OCI-LY1 (cell line): Measurements from ENCODE around the gene TTC33.

Source experiments
- H2AFZ ChIP-seq: fragments of 200-600 bp; sonication (generic), shearing (Covaris generic); 2 replicates; pipeline ENCODE4 v1.6.0; 2014; ENCODE audit warnings: antibody characterized with exemption, mild to moderate bottlenecking, low read length
- H3F3A ChIP-seq: fragments of 200-600 bp; sonication (generic), shearing (Covaris generic); 2 replicates; pipeline ENCODE4 v1.6.0; 2014; ENCODE audit warnings: mild to moderate bottlenecking, antibody characterized with exemption, low read length, moderate library complexity; ENCODE audit not compliant: insufficient read depth
- H3K27ac ChIP-seq: fragments of 200-600 bp; sonication (generic); 2 replicates; pipeline ENCODE4 v1.5.1; 2014; ENCODE audit warnings: low read length, mixed run types, mild to moderate bottlenecking, low read depth; ENCODE audit not compliant: poor library complexity, severe bottlenecking
- H3K27me3 ChIP-seq: fragments of 200-600 bp; sonication (generic); 2 replicates; pipeline ENCODE4 v1.6.0; 2014; ENCODE audit warnings: antibody characterized with exemption, mild to moderate bottlenecking, low read length, moderate library complexity; ENCODE audit not compliant: insufficient read depth
- H3K36me3 ChIP-seq: fragments of 200-600 bp; sonication (generic); 2 replicates; pipeline ENCODE4 v1.6.1; 2014; ENCODE audit warnings: mild to moderate bottlenecking, antibody characterized with exemption, low read length, moderate library complexity, mixed read lengths; ENCODE audit not compliant: insufficient read depth
- H3K4me1 ChIP-seq: fragments of 200-600 bp; sonication (generic); 2 replicates; pipeline ENCODE4 v1.5.1; 2014; ENCODE audit warnings: mild to moderate bottlenecking, low read length, moderate library complexity; ENCODE audit not compliant: insufficient read depth, severe bottlenecking
- H3K4me2 ChIP-seq: fragments of 200-600 bp; sonication (generic), shearing (Covaris generic); 2 replicates; pipeline ENCODE4 v1.6.1; 2014; ENCODE audit warnings: low read length
- H3K4me3 ChIP-seq: fragments of 200-600 bp; sonication (generic); 2 replicates; pipeline ENCODE4 v1.5.1; 2014; ENCODE audit warnings: low read length, low read depth, mild to moderate bottlenecking, mixed read lengths; ENCODE audit not compliant: poor library complexity, severe bottlenecking
- H3K79me2 ChIP-seq: fragments of 200-600 bp; shearing (Covaris generic); 2 replicates; pipeline ENCODE4 v1.6.1; 2016; ENCODE audit warnings: mixed run types, low read length, mixed read lengths; ENCODE audit not compliant: insufficient read depth
- H3K9ac ChIP-seq: fragments of 200-600 bp; sonication (generic), shearing (Covaris generic); 2 replicates; pipeline ENCODE4 v1.6.1; 2014; ENCODE audit warnings: mild to moderate bottlenecking, low read length, mixed read lengths
- H3K9me2 ChIP-seq: fragments of 200-600 bp; sonication (generic), shearing (Covaris generic); 2 replicates; pipeline ENCODE4 v1.6.1; 2014; ENCODE audit warnings: low read depth, mild to moderate bottlenecking, low read length, mixed read lengths
- H3K9me3 ChIP-seq: fragments of 200-600 bp; shearing (Covaris generic); 2 replicates; pipeline ENCODE4 v1.6.1; 2014; ENCODE audit warnings: low read length, mixed read lengths
- H4K20me1 ChIP-seq: fragments of 200-600 bp; sonication (generic), shearing (Covaris generic); 2 replicates; pipeline ENCODE4 v1.6.0; 2016; ENCODE audit warnings: mild to moderate bottlenecking, low read length; ENCODE audit not compliant: insufficient read depth
- EZH2 ChIP-seq: fragments of 200-600 bp; sonication (generic), shearing (Covaris generic); IDR thresholded peaks from 2 replicates; pipeline ENCODE4 v1.8.0; 2017; ENCODE audit warnings: borderline replicate concordance, mixed run types, mild to moderate bottlenecking, antibody characterized with exemption, low read length, moderate library complexity, mixed read lengths
- TF ChIP-seq, protein P1 (sequence below): fragments of 200-600 bp; sonication (generic), shearing (Covaris generic); IDR thresholded peaks from 2 replicates; pipeline ENCODE4 v1.5.1; 2017; ENCODE audit warnings: mild to moderate bottlenecking, antibody characterized with exemption, low read length, moderate library complexity, mixed read lengths

Gene TTC33

DNA sequence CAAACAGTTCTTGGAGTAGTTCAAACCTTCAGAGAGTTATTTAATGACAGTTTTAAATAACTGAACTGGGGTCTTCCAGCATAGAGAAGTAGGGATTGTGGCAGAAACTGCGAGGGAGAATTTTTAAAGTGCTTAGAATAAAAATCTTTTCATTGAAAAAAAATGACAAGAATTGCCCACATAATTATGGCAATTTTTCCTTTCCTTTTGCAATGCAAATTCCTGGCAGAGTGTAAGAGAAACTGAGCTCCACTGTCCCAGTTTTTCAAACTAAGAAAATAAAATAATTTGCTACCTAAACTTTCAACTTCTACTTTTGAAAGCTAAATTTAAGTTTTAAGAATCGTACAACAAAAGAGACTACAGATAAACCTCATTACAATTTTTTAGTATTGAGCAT lies 78.3 kb downstream of the TTC33 start:
- Histone ChIP-seq H3K4me1 (peaks cover 66% of the 10 kb centered on the region), H3K27me3 (no peaks in the 10 kb centered on the region), H3F3A (no peaks in the 10 kb centered on the region), H3K4me2 (peak overlapping the region; percentile 68), H4K20me1 (no peaks in the 10 kb centered on the region), H3K9me3 (no peaks in the 10 kb centered on the region), H3K36me3 (peaks cover 13% of the 10 kb centered on the region), H2AFZ (no peak overlapping the region), H3K27ac (peak overlapping the region; percentile 78), H3K9ac (peak overlapping the region; percentile 63), H3K9me2 (no peaks in the 10 kb centered on the region), H3K4me3 (peak overlapping the region; percentile 86), H3K79me2 (peaks cover 24% of the 10 kb centered on the region; the same call in 1 of the 2 replicates)
- TF ChIP-seq, protein P1, sequence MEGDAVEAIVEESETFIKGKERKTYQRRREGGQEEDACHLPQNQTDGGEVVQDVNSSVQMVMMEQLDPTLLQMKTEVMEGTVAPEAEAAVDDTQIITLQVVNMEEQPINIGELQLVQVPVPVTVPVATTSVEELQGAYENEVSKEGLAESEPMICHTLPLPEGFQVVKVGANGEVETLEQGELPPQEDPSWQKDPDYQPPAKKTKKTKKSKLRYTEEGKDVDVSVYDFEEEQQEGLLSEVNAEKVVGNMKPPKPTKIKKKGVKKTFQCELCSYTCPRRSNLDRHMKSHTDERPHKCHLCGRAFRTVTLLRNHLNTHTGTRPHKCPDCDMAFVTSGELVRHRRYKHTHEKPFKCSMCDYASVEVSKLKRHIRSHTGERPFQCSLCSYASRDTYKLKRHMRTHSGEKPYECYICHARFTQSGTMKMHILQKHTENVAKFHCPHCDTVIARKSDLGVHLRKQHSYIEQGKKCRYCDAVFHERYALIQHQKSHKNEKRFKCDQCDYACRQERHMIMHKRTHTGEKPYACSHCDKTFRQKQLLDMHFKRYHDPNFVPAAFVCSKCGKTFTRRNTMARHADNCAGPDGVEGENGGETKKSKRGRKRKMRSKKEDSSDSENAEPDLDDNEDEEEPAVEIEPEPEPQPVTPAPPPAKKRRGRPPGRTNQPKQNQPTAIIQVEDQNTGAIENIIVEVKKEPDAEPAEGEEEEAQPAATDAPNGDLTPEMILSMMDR = no peak
- TF ChIP-seq EZH2 = no peak

DNA sequence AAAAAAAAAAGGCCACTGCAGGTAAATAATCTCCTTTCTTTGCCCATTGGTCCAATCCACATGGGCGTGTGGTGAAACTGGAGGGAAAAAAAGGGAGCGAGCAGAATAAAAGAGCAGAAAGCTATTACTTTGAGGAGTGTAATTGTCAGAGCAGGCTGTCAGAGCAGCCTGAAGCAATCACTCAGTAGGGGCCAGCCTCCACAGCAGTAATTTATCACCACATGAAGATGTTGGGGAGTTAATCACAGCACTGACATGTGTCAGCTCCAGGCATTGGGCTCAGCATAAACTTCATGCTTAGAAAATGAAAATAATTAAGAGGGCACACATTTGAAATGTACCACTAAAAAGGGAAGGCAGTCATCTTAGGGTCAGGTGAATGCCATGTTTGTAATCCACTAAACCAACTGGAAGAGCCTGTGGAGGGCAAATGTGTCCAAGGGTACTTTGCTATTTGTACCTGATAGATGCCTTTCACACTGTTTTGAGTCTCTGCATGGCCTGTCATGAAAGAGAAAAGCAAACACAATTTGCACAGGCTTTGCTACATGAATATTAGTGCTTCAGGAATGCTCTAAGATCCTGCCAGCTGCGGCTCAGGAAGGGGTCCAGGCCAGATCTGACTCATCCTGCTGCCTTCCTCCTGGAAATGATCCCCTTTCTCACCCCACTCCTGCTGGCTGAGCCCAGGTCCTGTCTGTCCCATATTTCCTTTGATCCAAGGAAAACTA lies 79.0 kb downstream of the TTC33 start:
- no peak for TF ChIP-seq EZH2
- TF ChIP-seq, protein P1 = no peak
- peak overlapping the region; percentile 68 for H3K4me2 ChIP-seq
- peak overlapping the region; percentile 86 for H3K4me3 ChIP-seq
- peaks cover 8% of the 10 kb centered on the region for H3K36me3 ChIP-seq
- no peak overlapping the region for H2AFZ ChIP-seq
- H3K4me1 ChIP-seq = peaks cover 66% of the 10 kb centered on the region
- peaks cover 17% of the 10 kb centered on the region; the same call in 1 of the 2 replicates for H3K79me2 ChIP-seq
- peak overlapping the region; percentile 63 for H3K9ac ChIP-seq
- no peaks in the 10 kb centered on the region for H3K27me3 ChIP-seq
- H3F3A ChIP-seq = no peaks in the 10 kb centered on the region
- no peaks in the 10 kb centered on the region for H3K9me2 ChIP-seq
- no peaks in the 10 kb centered on the region for H3K9me3 ChIP-seq
- H4K20me1 ChIP-seq = no peaks in the 10 kb centered on the region
- H3K27ac ChIP-seq = peak overlapping the region; percentile 78

DNA sequence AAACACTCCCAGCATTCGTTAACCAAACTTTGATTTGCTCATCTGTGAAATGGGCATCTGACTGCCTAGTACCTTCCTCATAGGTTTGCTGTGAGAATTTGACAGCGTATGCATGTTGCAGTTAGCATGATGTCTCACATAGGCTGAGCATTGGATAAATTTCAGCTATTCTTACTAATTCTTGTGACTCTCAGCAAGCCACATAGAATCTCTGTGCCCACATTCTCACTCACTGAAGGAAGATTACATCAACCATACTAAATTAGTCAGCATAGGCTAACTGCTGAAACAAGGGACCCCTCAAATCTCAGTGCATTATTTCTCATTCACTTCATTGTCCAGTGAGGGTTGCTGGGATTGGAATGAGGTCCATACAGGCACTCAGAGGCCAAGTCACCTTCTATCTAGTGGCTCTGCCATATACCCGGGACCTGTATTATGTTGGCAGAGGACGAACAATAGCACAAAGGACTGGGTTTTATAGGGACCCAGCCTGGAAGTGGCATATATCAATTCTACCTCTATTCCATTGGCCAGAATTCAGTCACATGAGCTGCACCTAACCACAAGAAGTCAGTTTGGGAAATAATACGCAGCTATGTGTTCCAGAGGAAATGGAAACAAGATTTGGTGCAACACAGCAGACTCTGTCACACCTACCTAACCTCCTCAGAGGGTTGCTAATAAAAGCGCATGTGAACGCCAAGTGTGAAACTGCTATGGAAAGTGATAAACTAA lies 80.2 kb downstream of the TTC33 start:
- Histone ChIP-seq H3K9me2 (no peaks in the 10 kb centered on the region), H3K9me3 (no peaks in the 10 kb centered on the region), H3K4me3 (no peak overlapping the region), H3F3A (no peaks in the 10 kb centered on the region), H3K4me1 (peaks cover 57% of the 10 kb centered on the region), H2AFZ (no peak overlapping the region), H4K20me1 (no peaks in the 10 kb centered on the region), H3K4me2 (no peak overlapping the region), H3K36me3 (no peaks in the 10 kb centered on the region), H3K27ac (peak overlapping the region; percentile 78), H3K9ac (no peak overlapping the region), H3K79me2 (peaks cover 7% of the 10 kb centered on the region; the same call in 1 of the 2 replicates), H3K27me3 (no peaks in the 10 kb centered on the region)
- TF ChIP-seq EZH2 = no peak
- TF ChIP-seq, protein P1 = no peak
